NK-92 (cell line): ENCODE results near the gene ZNF189.
"Not testable (repeated sequence)": the region's sequence is repeated elsewhere in the genome, so short reads cannot be mapped to it uniquely, and the experiment has no call there.

Experiments used
- DNase-seq: peaks from one replicate; lab custom pipeline; 2025; ENCODE audit not compliant: unreplicated experiment; lab: John Stamatoyannopoulos, UW

The ZNF189 gene

DNA sequence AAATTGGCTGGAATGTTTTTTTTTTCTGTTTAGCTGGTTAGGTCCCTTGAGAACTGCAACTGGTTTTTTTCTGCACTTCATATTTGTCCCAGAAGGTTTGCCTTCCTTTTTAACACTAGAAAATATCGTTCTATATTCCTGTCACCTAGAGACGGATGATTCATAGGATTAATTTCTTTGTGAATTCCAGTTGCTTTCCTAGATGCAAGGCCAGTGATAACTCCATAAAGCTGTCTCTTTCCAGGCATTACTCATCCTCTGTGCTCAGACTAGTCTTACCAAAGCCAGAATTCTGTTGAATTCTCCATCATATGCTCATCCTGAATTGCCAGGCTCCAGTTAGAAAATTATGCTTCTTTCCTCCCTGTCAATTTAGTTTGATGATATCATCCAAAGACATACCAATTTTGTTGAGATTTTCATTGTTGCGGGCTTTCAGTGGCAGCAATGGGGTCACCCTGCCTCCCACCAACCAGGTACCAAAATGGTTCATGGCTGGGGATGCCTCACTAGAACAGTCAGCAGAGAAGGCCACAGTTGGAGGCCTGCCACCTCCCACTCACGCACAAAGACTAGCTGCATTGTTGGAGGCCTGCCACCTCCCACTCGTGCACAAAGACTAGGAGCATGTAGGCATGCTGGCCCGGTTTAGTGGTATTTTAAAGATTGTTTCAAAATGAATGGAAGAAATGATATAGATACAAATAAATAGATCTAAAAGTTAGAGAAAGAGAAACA is 22.4 kb upstream of the ZNF189 start:
- DNase-seq, result no peak

DNA sequence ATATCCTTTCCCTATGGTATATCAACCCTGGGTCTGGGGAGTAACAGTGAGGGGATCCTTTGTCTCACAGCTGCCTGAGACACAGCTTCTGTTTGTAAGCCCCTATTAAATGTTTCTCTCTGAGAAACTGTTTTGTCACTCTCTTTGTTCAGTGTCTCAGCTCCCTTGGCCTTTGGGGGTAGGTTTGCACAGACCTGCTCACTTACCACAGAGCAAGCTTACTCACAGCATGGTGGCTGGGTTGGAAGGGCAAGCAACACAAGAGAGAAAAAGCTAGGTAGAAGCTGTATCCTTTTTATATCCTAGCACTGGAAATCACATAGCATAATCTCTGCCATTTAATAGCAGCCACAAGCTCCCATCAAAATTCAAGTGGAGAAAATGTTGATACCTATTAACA is 18.4 kb upstream of the ZNF189 start:
- no peak for DNase-seq

DNA sequence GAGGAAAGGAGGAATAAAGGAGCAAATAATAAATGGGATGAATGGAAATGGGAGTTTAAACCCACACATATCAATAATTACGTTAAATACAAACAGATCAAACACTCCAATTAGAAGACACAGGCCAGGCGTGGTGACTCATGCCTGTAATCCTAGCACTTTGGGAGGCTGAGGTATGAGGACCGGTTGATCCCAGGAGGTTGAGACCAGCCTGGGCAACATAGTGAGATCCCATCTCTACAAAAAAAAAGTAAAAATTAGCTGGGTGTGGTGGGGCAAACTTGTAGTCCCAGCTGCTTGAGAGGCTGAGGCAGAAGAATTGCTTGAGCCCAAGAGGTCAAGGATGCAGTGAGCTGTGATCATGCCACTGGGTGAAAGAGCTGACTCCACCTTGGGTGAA is 17.5 kb upstream of the ZNF189 start:
- DNase-seq, result no peak

DNA sequence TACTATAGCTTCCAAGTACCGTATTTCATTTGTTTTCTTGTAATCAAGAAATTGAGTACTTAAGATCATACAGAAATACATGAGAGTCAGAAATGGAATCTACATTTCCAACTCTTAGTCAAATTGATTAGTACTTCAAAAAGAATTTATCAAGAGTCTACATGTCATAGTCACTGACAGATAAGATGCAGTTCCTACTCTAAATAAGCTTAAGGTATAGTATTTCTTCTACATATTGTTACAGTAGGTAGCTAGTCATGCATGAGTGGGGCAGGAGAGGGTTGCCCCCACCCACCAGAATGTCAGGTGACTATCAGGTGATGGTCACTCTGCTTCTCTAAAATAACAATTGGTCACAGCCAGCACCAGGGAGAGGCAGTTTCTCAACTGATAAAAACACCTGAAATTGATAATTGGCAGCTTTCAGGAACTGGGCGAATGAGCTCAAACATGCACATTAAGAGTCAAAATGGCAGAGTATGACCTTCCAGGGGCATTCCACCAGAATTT is 16.8 kb upstream of the ZNF189 start:
- DNase-seq, result no peak

DNA sequence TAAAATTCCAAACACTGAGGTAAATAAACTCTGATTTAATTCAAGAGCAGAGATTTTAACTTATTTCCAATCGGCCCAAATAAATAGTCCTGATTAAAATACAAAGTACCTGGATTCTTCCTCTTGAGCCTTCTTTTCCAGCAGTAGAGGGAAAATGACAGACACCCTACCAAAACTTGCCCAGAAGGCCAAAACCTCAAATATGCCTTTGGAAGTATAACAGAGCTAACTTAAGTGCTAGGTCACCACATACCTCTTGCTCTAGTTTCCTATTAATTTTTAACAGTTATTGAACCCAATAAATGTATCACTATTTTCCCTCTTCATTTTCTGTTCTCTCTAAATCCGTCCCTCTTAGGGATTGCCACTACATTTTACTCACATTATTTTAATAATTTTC is 15.3 kb upstream of the ZNF189 start:
- no peak for DNase-seq

DNA sequence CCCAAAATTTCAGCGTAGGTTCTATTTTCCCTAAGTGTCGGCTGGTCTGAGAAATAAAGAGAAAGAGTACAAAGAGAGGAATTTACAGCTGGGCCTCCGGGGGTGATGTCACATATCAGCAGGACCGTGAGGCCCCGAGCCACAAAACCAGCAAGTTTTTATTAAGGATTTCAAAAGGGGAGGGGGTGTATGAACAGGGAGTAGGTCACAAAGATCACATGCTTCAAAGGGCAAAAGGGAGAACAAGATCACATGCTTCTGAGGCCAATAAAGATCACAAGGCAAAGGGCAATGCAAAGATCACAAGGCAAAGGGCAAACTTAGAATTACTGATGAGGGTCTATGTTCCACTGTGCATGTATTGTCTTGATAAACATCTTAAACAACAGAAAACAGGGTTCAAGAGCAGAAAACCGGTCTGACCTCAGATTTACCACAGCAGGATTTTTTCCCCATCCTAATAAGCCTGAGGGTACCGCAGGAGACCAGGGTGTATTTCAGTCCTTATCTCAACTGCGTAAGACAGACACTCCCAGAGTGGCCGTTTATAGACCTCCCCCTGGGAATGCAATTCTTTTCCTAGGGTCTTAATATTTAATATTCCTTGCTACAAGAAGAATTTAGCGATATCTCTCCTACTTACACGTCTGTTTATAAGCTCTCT is 13.6 kb upstream of the ZNF189 start, which contains the start of gene BAAT:
Gene BAAT, minus strand, starts transcription at position 134 of the 664 bp plus-strand sequence. CDS start 13,602 bp downstream, outside the sequence.
- not testable (repeated sequence) for DNase-seq

DNA sequence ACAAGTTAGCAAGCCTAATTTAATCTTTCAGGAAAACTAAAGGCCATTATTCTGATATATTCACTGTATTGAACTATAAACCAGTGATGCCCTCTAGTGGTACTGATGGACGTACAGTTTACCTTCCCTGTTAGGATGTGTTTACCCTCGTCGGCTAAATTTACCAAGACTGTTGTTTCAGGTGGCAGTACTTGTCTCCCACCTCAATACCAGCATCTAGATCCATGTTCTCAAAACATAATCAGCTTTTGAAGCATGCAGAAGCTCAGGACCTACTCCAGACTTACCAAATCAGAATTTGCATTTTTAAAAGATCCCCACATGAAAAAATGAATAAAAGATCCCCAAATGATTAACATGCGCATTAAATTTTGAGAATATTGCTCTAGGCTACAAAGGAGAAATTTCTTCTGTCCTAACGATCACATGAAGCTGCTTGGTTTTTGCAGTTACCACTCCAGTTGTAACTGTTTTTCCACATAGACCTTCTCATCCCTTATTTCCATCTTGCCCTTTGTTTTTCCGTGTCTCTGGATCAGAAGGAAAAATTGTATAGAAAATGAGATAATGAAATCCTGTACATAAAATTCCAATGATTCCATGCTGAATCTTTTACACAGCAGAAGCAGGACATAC is 10.7 kb upstream of the ZNF189 start:
- DNase-seq, result no peak

DNA sequence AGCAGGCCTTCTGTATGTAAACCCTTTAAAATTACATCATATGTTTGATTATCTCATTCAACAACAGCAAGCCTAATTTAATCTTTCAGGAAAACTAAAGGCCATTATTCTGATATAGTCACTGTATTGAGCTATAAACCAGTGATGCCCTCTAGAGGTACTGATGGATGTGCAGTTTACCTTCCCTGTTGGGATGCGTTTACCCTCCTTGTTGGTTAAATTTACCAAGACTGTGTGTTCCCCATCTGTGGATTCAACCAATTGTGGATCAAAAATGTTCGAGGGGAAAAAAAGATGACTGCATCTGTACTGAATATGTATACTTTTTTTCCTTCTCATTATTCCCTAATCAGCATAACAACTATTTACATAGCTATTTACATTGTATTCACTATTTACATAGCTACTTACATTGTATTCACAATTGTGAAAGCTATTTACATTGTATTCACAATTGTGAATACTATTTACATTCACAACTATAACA is 10.1 kb upstream of the ZNF189 start:
- no peak for DNase-seq

DNA sequence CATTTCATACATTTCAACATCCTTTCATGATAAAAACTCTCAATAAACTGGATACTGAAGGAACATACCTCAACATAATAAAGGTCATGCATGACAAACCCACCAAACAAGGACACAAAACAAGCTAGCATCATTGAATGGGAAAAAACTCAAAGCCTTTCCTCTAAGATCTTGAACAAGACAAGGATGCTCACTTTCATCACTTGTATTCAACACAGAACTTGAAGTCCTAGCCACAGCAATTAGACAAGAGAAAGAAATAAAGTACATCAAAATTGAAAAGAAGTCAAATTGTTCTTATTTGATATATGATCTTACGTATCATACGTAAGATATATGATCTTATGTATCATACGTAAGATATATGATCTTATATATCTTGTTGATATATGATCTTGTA is 5.5 kb upstream of the ZNF189 start:
- no peak for DNase-seq

DNA sequence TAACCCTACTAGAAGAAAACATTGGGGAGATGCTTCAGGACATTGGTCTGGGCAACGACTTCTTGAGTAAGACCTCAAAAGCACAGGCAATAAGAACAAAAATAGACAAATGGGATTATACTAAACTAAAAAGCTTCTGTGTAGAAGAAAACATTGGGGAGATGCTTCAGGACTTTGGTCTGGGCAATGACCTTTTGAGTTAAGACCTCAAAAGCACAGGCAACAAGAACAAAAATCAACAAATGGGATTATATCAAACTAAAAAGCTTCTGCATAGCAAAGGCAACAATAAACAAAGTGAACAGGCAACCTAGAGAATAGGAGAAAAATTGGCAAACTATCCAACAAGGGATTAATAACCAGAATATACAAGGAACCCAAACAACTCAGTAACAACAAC is 4.0 kb upstream of the ZNF189 start:
- no peak for DNase-seq

DNA sequence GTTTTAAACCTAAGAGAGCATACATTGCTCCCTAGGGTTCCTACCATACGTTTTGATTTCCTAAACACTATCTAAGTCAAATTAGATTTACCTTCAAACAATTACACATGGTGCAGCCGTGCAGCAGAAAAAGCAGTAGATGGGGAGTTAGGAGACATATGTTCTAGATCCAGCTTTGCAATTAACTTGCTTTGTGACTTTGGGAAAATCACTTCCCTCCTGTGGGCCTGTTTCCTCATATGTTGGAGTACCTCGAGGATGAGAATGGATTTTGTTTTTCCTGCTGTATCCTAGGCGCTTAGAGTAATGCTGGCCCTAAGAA is 944 bp upstream of the ZNF189 start:
- DNase-seq, result no peak

DNA sequence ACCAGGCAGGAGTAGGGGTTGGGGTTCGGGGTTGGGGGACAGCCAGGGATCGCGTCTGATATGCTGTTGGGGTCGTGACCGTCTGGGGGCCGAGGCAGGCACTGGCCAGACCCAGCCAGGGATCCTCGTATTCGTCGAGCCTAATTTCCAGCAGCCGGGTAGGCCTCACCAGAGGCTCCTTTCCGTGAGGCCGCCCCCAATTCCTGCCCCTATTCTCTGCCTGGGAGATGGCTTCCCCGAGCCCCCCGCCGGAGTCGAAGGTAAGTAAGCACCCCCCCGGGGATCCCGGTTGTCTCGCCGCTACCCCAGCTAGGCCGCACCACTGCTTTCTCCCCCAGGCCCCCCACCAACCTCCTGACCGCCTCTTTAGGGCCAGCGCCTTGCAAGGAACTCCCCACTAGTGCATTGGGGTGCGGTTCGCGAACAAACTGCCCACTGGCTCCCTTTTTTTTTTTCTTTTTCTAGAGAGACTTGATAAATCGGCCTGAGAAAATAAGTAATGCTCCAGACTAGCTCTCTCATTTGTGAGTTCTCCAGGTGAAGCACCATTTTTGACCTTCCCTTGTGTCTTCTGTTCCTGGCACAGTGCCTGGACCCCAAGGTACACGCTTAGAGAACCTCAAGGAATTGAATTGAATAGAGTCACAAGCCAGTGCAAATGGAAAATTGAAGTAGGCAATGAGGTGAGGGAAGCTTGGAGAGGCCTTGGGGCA is 435 bp downstream of the ZNF189 start:
- no peak for DNase-seq

DNA sequence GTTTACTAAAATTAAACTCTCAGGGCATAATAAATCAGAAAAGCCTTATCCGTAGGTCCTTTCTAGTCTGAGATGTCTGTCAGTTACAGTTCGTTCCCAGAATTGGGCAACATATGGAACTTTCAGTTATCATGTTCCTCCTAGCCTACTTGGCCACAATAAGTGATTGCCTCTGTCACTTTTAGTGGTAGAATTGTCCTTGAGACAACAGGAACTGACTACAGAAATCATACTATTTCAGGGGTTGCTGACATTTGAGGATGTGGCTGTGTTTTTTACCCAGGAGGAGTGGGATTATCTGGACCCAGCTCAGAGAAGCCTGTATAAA is 956 bp downstream of the ZNF189 start:
- no peak for DNase-seq

DNA sequence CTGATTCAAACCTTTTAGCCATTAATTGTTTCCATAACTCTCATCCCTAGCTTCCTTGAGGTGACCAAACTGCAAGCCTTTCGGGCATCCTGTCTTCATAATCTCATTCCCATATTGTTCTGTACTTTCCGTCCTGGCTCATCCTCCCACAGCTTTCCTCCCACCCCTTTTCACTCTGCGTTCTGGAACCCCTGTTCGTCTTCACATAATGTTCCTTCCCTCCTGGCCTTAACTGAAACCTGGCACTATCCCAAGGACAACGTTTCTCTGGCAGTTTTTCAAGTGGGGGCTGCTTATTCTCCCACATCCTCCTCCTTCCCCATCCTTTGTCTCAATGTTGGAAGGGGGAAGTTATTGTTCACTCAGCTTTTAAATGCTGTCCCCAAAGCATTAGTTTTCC is 1.5 kb downstream of the ZNF189 start:
- no peak for DNase-seq

DNA sequence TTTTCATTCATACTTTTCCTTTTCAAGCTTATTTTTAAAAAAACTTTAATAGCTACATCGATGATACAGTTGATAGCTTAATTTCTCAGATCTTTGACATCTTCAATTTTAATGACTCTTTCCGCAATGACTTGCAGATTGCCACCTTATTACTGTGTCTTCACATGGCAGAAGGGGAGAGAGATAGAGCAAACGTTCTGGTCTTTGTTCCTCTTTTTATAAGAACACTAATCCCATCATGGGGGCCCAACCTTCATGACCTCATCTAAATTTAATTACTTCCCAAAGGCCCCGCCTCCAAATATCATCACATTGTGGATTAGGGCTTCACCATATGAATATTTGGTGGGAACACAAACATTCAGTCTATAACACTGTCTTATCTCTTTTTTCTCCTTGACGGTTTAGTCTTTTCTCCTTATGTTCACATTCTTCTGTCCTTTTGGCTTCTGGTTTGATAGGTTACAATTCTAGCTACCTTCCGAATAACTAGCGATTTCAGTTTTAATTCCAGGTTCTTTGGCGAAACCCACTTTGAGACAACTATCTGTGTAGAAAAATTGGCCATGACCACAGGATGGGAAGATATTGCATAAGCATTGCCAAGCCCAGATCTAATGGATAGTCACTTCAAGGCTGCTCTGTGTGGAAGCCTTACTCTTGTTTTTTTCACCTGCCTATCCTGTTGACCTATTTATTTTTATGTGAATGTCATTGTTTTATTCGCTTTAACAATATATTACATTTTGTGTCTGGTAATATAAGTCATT is 5.0 kb downstream of the ZNF189 start:
- no peak for DNase-seq

DNA sequence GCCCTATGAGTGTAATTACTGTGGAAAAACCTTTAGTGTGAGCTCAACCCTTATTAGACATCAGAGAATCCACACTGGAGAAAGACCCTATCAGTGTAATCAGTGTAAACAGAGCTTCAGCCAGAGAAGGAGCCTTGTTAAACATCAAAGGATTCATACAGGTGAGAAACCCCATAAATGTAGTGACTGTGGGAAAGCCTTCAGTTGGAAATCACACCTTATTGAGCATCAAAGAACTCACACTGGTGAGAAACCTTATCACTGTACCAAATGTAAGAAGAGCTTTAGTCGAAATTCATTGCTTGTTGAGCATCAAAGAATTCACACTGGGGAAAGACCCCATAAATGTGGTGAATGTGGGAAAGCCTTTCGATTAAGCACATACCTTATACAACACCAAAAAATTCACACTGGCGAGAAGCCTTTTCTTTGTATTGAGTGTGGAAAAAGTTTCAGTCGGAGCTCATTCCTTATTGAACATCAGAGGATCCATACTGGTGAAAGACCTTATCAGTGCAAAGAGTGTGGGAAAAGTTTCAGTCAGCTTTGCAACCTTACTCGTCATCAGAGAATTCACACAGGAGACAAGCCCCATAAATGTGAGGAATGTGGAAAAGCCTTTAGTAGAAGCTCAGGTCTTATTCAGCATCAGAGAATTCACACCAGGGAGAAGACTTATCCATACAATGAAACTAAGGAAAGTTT is 9.9 kb downstream of the ZNF189 start:
- DNase-seq, result no peak

DNA sequence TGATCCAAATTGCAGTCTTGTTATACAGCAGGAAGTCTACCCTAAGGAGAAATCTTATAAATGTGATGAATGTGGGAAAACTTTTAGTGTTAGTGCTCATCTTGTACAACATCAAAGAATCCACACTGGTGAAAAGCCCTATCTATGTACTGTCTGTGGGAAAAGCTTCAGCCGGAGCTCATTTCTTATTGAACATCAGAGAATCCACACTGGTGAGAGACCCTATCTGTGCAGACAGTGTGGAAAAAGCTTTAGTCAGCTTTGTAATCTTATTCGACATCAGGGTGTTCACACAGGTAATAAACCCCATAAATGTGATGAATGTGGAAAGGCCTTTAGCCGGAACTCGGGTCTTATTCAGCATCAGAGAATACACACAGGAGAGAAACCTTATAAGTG is 10.4 kb downstream of the ZNF189 start:
- no peak for DNase-seq

DNA sequence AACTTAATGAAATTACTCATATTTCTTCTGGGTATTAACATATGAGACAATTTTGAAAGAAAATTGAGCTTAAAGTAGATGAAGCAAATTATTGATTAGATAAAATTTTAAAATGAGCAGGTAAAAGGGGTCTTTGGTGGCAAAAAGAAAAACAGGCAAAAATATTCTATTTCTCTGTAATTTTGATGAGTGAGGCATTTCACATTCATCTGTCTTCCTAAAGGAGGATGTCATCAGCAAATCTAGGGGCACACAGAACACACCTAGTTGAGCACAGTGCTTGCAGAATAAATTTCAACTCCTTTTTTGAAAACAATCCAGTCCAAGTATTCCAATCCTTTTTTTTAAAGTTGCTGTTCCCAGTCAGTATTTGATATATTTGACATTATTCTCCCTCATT is 16.2 kb downstream of the ZNF189 start:
- DNase-seq, result no peak

DNA sequence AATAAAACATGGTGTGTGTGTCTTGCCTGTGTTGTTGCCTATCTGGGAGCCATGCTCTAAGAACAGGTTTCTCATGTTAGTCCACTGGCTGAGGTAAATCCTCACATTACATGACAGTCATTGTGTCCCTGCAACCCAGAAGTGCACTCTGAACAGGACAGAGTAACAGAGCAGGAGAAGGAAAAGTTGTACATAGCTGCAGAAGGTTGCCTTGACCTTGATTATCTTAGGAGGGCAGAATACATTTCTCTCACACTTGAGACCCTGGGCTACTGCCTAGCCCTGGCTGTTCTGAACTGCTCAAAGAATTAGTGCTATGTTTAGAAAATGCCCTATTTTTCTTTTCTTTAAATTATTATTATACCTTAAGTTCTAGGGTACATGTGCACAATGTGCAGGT is 16.9 kb downstream of the ZNF189 start:
- no peak for DNase-seq

DNA sequence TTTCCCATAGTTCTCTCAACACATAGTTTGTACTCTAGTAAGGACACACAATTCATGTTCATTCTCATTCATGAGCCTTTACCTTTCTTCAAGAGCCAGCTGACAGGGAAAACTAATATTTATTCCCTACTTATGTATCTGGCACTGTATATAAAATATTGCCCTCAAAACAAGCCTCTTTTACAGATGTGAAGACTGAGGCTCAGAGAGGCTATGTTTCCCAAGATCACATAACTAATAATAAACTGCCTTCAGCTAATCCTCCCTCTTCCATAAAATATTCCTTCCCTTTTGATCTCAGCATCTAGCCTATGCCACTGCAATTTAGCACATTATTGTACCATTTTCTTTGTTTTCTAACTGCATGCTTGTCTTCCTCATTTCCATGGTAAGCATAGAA is 18.7 kb downstream of the ZNF189 start:
- no peak for DNase-seq
